Smooth muscle cell of bladder (primary cell): ENCODE measurements around the gene NFRKB. TPM values are rescaled to one million over a fixed set of nuclear protein-coding genes. Genes with fewer than 3 reads are reported as not detected.

Experiments
- total RNA-seq: library from RNA; depleted of rRNA; stranded (reverse); fragments of >200 nt; gene quantifications from 2 replicates; pipeline ENCODE4 v1.2.3, GENCODE V29; 2014

Gene NFRKB
- total RNA-seq = 8.7 and 10.9 TPM in 2 replicates

DNA sequence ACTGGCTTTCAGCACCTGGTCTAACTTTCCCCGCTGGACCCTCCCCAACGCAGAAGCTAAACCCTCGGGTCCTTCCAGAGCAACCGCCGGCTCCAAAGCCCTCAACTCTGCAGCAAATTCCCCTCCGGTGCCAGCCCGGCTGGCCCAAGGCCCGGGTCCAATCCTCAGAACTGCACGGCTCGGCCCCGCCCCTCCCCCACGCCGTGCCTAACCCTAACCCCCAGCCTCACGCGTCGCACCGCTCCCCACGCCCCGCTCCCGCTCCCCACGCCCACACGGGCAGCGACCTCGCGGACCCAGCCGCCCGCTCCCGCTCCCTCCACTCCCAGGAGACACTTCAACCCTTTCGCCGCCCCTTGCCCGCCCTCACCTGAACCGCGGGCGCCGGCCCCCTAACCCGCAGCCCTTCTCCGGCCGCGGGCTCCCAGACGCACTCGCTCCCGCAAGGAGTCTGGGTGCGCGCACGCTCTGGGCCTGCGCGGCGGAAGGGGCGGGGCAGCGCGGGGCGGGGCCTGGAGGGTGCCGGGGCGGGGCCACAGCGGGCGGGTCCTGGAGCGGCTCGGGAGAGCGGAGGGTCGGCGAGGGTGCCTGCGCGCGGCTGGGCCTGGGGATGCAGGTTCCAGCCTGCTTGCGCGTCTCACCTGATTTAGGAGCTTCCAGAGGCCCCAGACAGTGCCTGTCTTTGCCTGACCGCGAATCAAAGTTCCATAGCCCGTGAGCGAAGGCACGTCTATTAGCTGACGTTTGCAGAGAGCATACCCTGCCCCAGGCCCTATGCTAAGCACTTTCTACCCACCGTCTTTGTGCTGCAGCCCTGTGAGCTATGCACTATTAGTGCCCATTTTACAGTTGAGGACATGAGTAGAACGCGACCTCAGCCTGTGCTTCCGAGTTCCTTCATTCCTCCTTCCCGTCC lies at the start of gene NFRKB:
Gene NFRKB (minus strand): TSS at position 453 of the 916 bp plus-strand sequence. CDS start 2,729 bp downstream, outside the sequence.

Other genes starting within 250 kb of the NFRKB start
- under 0.01 TPM in 1 of 2 replicates, not detected in the other for gene TMEM45B, start 79.7 kb downstream of the NFRKB start, total RNA-seq
- gene PRDM10, start 107.3 kb upstream of the NFRKB start, total RNA-seq = 2.4 and 2.9 TPM in 2 replicates
- 352 and 507 TPM in 2 replicates for gene APLP2, start 174.3 kb upstream of the NFRKB start, total RNA-seq